GM12878 (cell line): ENCODE results near the gene ARHGEF33.

Experiments
- ATF2 ChIP-seq: IDR thresholded peaks from 2 replicates; pipeline ENCODE4 v1.6.1; 2012; ENCODE audit warnings: low read length, inconsistent platforms
- CHD4 ChIP-seq: fragments of 200-600 bp; sonication (generic); IDR thresholded peaks from 2 replicates; pipeline ENCODE4 v1.6.1; 2016; ENCODE audit warnings: mild to moderate bottlenecking
- CREB1 ChIP-seq: IDR thresholded peaks from 2 replicates; pipeline ENCODE4 v1.6.1; 2012; ENCODE audit warnings: low read depth, mild to moderate bottlenecking, inconsistent platforms
- FOXK2 ChIP-seq: fragments of 450-650 bp; IDR thresholded peaks from 2 replicates; pipeline ENCODE4 v1.6.1; 2017; ENCODE audit warnings: mild to moderate bottlenecking, moderate library complexity
- NFIC ChIP-seq: IDR thresholded peaks from 2 replicates; pipeline ENCODE4 v1.6.1; 2012; ENCODE audit warnings: low read depth, mild to moderate bottlenecking, inconsistent platforms, low read length, moderate library complexity
- SP1 ChIP-seq: IDR thresholded peaks from one replicate; pipeline ENCODE4 v1.6.1; 2011; ENCODE audit warnings: low read depth, low read length
- SUPT20H ChIP-seq: IDR thresholded peaks from 2 replicates; pipeline ENCODE4 v1.6.1; 2011; ENCODE audit warnings: low read depth, mild to moderate bottlenecking, low read length, moderate library complexity, borderline replicate concordance; ENCODE audit not compliant: control insufficient read depth
- TF ChIP-seq, protein P1 (sequence below), 3 experiments: IDR thresholded peaks in 2 of 3; conservative IDR thresholded peaks in 1 of 3; 2 replicates each; pipeline ENCODE4 v1.5.1; 2011; ENCODE audit warnings: low read depth in 3 of 3, low read length in 3 of 3, mild to moderate bottlenecking in 3 of 3, control low read depth in 2 of 3, moderate library complexity in 2 of 3, inconsistent platforms in 1 of 3, mixed read lengths in 1 of 3; ENCODE audit not compliant: control insufficient read depth in 2 of 3, insufficient read depth in 1 of 3; ENCODE audit errors: extremely low read depth in 1 of 3
- TF ChIP-seq, protein P2 (sequence below): IDR thresholded peaks from 2 replicates; pipeline ENCODE4 v1.6.1; 2011; ENCODE audit warnings: low read depth, mild to moderate bottlenecking, low read length, moderate library complexity, borderline replicate concordance; ENCODE audit errors: extremely low read depth

- no peak for TF ChIP-seq NFIC
- no peak for TF ChIP-seq ATF2
- no peak for TF ChIP-seq SP1
- TF ChIP-seq, protein P1, sequence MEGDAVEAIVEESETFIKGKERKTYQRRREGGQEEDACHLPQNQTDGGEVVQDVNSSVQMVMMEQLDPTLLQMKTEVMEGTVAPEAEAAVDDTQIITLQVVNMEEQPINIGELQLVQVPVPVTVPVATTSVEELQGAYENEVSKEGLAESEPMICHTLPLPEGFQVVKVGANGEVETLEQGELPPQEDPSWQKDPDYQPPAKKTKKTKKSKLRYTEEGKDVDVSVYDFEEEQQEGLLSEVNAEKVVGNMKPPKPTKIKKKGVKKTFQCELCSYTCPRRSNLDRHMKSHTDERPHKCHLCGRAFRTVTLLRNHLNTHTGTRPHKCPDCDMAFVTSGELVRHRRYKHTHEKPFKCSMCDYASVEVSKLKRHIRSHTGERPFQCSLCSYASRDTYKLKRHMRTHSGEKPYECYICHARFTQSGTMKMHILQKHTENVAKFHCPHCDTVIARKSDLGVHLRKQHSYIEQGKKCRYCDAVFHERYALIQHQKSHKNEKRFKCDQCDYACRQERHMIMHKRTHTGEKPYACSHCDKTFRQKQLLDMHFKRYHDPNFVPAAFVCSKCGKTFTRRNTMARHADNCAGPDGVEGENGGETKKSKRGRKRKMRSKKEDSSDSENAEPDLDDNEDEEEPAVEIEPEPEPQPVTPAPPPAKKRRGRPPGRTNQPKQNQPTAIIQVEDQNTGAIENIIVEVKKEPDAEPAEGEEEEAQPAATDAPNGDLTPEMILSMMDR (IDR thresholded peaks at IDR 0.05 in 2 of 3, conservative IDR thresholded peaks at IDR 0.05 in 1 of 3; ENCODE audit: control insufficient read depth in 2 of 3, extremely low read depth in 1 of 3, insufficient read depth in 1 of 3, low read depth in 3 of 3, low read length in 3 of 3), result no peak
- TF ChIP-seq, protein P2, sequence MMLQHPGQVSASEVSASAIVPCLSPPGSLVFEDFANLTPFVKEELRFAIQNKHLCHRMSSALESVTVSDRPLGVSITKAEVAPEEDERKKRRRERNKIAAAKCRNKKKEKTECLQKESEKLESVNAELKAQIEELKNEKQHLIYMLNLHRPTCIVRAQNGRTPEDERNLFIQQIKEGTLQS, result no peak
- TF ChIP-seq SUPT20H, result no peak
- no peak for TF ChIP-seq FOXK2
- TF ChIP-seq CREB1, result no peak
- TF ChIP-seq CHD4, result no peak
Measured at GRCh38 chr2:38892819-38893218, 3.1 kb downstream of the ARHGEF33 start.
